Stomach smooth muscle (tissue), 2 donors: ENCODE data around the gene RSL1D1.
A peak's percentile ranks its signal among the peaks of the same experiment; 100 is the strongest.

Source experiments
- H3K27ac ChIP-seq: one replicate; pipeline ENCODE4 v1.7.0; 2013; ENCODE audit warnings: mild to moderate bottlenecking, low read length, inconsistent platforms
- H3K27me3 ChIP-seq, 2 donors: one replicate each; pipeline ENCODE4 v1.7.0; 2013; ENCODE audit warnings: low read length in 2 of 2; ENCODE audit not compliant: insufficient read depth in 2 of 2, control insufficient read depth in 1 of 2
- H3K36me3 ChIP-seq, 2 donors: one replicate each; pipeline ENCODE4 v1.7.0; 2013; ENCODE audit warnings: low read length in 2 of 2; ENCODE audit not compliant: control insufficient read depth in 2 of 2, insufficient read depth in 2 of 2
- H3K4me1 ChIP-seq: one replicate; pipeline ENCODE4 v1.7.0; 2013; ENCODE audit warnings: low read length; ENCODE audit not compliant: control insufficient read depth, insufficient read depth
- H3K4me3 ChIP-seq, 2 donors: one replicate each; pipeline ENCODE4 v1.7.0; 2013; ENCODE audit warnings: low read length in 2 of 2
- H3K9ac ChIP-seq, 2 donors: one replicate each; pipeline ENCODE4 v1.7.0; 2013; ENCODE audit warnings: low read length in 2 of 2, mild to moderate bottlenecking in 1 of 2
- H3K9me3 ChIP-seq, 2 donors: one replicate each; pipeline ENCODE4 v1.7.0; 2013; ENCODE audit warnings: low read length in 2 of 2; ENCODE audit not compliant: control insufficient read depth in 2 of 2
- donor health status: healthy.
- donor health status: Pancreatic carcinoma.

RSL1D1 gene

GRCh38 chr16:11851294-11852091, at the start of gene RSL1D1:
TSS of gene RSL1D1 (minus strand) at chr16:11851542. CDS start at chr16:11851512, 30 bp downstream.
- no peaks in the 10 kb centered on the region for H3K27me3 ChIP-seq
- no peaks in the 10 kb centered on the region for H3K9me3 ChIP-seq
- H3K4me1 ChIP-seq, result peaks cover 10% of the 10 kb centered on the region
- H3K9ac ChIP-seq, result peak within 1 kb of the TSS; percentile 95 to 98
- H3K27ac ChIP-seq, result peak within 1 kb of the TSS; percentile 93
- H3K4me3 ChIP-seq, result peak within 1 kb of the TSS; percentile 99 to 100
- peaks cover 17 to 19% of the 10 kb centered on the region in 2 donors for H3K36me3 ChIP-seq

GRCh38 chr16:11901091-11901490, 49.7 kb upstream of the RSL1D1 start:
- Histone ChIP-seq H3K9me3 (no peaks in the 10 kb centered on the region), H3K27me3 (no peaks in the 10 kb centered on the region), H3K9ac (no peak overlapping the region), H3K36me3 (peaks cover 0 to 4% of the 10 kb centered on the region in 2 donors), H3K4me1 (peaks cover 7% of the 10 kb centered on the region), H3K4me3 (no peak overlapping the region), H3K27ac (no peak overlapping the region)

GRCh38 chr16:11896486-11897176, 45.3 kb upstream of the RSL1D1 start:
- Histone ChIP-seq H3K9ac (no peak overlapping the region), H3K27ac (no peak overlapping the region), H3K4me3 (no peak overlapping the region), H3K36me3 (peaks cover 8 to 20% of the 10 kb centered on the region in 2 donors), H3K9me3 (no peaks in the 10 kb centered on the region), H3K4me1 (peaks cover 7% of the 10 kb centered on the region), H3K27me3 (no peaks in the 10 kb centered on the region)

DNA sequence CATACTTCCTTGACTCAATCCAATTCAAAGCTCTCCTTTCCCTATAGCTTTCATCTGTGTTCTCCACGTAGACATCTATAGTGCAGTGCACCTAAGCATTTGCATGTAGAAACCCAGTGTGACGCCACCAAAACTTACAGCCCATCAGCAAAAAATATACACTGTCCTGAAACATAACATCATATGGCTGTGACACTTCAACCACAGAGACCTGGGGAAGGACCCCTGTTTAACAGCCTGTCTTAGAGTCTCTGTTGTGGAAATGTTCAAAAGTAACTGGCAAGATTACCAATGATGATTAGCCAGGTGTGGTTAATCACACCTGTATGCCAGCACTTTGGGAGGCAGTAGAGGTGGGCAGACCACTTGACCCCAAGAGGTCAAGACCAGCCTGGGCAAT, 42.2 kb upstream of the RSL1D1 start:
- Histone ChIP-seq H3K4me3 (no peak overlapping the region), H3K4me1 (no peaks in the 10 kb centered on the region), H3K9me3 (no peaks in the 10 kb centered on the region), H3K9ac (no peak overlapping the region), H3K27ac (no peak overlapping the region), H3K36me3 (peaks cover 8 to 27% of the 10 kb centered on the region in 2 donors), H3K27me3 (no peaks in the 10 kb centered on the region)

DNA sequence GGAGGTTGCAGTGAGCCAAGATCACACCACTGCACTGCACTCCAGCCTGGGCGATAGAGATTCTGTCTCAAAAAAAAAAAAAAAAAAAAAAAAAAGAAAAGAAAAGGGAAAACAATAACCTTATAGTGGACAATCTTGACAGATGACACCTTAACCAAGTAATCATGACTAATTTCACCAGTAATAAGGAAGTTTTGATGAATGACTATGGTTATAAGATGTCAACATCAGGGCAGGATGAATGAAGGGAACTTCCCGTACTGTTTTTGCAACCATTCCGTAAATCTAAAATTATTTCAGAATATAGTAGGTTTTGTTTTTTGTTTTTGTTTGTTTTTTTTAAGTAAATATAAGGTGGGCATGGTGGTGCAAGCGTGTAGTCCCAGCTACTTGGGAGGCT, 41.4 kb upstream of the RSL1D1 start:
- Histone ChIP-seq H3K27me3 (no peaks in the 10 kb centered on the region), H3K27ac (no peak overlapping the region), H3K9me3 (no peaks in the 10 kb centered on the region), H3K4me3 (no peak overlapping the region), H3K9ac (no peak overlapping the region), H3K36me3 (peaks cover 13 to 29% of the 10 kb centered on the region in 2 donors), H3K4me1 (no peaks in the 10 kb centered on the region)

- H3K27me3 ChIP-seq, result no peaks in the 10 kb centered on the region
- H3K4me3 ChIP-seq, result no peak overlapping the region
- no peaks in the 10 kb centered on the region for H3K4me1 ChIP-seq
- H3K36me3 ChIP-seq, result peaks cover 26 to 28% of the 10 kb centered on the region in 2 donors
- H3K27ac ChIP-seq, result no peak overlapping the region
- no peak overlapping the region for H3K9ac ChIP-seq
- no peaks in the 10 kb centered on the region for H3K9me3 ChIP-seq
These were observed 39.1 kb upstream of the RSL1D1 start for GRCh38 chr16:11890231-11890965.

- Histone ChIP-seq H3K4me3 (no peak overlapping the region), H3K36me3 (peaks cover 28 to 35% of the 10 kb centered on the region in 2 donors), H3K27me3 (no peaks in the 10 kb centered on the region), H3K27ac (no peak overlapping the region), H3K4me1 (no peaks in the 10 kb centered on the region), H3K9ac (no peak overlapping the region), H3K9me3 (no peaks in the 10 kb centered on the region)
These were observed 35.5 kb upstream of the RSL1D1 start for GRCh38 chr16:11886881-11887280.

DNA sequence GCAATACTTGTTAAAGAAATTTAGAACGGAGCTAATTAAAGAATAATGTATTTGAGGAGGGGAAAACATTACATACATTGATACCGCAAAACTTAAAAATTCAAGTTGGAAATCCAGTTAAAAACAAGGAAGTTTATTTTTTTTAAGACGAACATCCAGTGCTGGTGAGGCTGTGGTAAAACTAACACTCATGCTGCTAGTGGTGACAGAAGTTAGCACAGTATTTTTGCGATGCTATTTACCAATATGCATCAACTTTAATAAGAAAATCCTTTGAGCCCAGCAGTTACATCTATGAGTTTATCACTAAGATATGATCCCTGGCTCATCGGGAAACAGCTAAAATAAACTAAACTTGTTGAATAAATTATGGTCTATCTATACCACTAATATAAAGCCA, 32.7 kb upstream of the RSL1D1 start:
- Histone ChIP-seq H3K36me3 (peaks cover 26 to 45% of the 10 kb centered on the region in 2 donors), H3K4me1 (no peaks in the 10 kb centered on the region), H3K27ac (no peak overlapping the region)

DNA sequence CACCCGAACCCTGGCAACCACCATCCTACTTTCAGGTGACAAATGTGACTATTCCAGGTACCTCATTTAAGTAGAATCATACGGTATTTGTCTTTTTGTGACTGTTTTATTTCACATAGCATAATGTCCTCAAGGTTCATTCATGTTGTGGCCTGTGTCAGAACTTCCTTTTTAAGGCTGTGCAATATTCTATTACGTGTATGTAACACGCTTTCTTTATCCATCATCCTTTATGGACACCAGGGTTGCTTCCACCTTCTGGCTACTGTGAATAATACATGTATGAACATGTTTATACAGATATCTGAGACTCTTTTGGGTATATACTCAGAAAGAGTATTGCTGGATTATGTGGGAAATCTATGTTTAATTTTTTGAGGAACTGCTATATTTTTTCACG, 28.7 kb upstream of the RSL1D1 start:
- no peaks in the 10 kb centered on the region for H3K9me3 ChIP-seq
- no peak overlapping the region for H3K4me3 ChIP-seq
- no peak overlapping the region for H3K27ac ChIP-seq
- H3K36me3 ChIP-seq, result peaks cover 27 to 45% of the 10 kb centered on the region in 2 donors
- no peaks in the 10 kb centered on the region for H3K27me3 ChIP-seq
- H3K9ac ChIP-seq, result no peak overlapping the region
- no peaks in the 10 kb centered on the region for H3K4me1 ChIP-seq

More for the DNA sequence above, 32.7 kb upstream of the RSL1D1 start:
- Histone ChIP-seq H3K9me3 (no peaks in the 10 kb centered on the region), H3K9ac (no peak overlapping the region), H3K4me3 (no peak overlapping the region), H3K27me3 (no peaks in the 10 kb centered on the region)

DNA sequence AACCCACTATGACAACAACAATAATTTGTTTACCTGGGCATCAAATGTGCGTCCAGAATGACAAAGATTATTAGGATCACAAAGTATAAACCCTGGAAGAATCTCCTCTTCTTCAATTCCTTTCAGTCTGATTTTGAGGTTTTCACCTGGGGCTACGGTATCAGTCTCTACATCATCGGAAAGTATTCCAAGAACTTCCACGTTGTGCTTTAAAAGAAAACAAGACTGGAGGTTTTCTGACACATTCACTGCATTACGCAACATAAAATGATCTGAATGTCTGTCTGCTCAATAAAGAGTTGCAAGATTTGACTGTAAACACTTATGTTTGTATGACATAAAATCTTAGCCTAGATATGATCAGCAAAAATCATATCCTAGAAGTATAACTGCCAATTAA, 26.0 kb upstream of the RSL1D1 start:
- H3K9ac ChIP-seq, result no peak overlapping the region
- no peak overlapping the region for H3K27ac ChIP-seq
- no peaks in the 10 kb centered on the region for H3K9me3 ChIP-seq
- no peak overlapping the region for H3K4me3 ChIP-seq
- H3K36me3 ChIP-seq, result peaks cover 16 to 40% of the 10 kb centered on the region in 2 donors
- no peaks in the 10 kb centered on the region for H3K4me1 ChIP-seq
- no peaks in the 10 kb centered on the region for H3K27me3 ChIP-seq
